GM23248 (cell line): Measurements from ENCODE around the gene PCCA.

Experiments
- EZH2 ChIP-seq: fragments of 200-600 bp; sonication (generic); IDR thresholded peaks from 2 replicates; pipeline ENCODE4 v1.6.1; 2018; ENCODE audit warnings: antibody characterized with exemption, mild to moderate bottlenecking; ENCODE audit not compliant: insufficient read depth, poor library complexity, severe bottlenecking
- EZH2phosphoT487 ChIP-seq: fragments of 200-600 bp; sonication (generic); IDR thresholded peaks from 2 replicates; pipeline ENCODE4 v1.6.1; 2018; ENCODE audit warnings: antibody characterized with exemption, moderate library complexity, mild to moderate bottlenecking, low read depth; ENCODE audit not compliant: insufficient read depth

GRCh38 chr13:100397627-100398026 is 308.7 kb downstream of the PCCA start:
- TF ChIP-seq EZH2 (no peak), EZH2phosphoT487 (no peak)
